Epithelial cell of esophagus (primary cell): Measurements from ENCODE around the gene C19orf25.

Experiments
- DNase-seq: peaks from one replicate; pipeline ENCODE4 v3.0.0; 2010; ENCODE audit warnings: low read depth
- H3K4me3 ChIP-seq: 2 replicates; pipeline ENCODE4 v1.5.1; 2011; ENCODE audit warnings: mild to moderate bottlenecking, low read length, control low read depth
- CTCF ChIP-seq: IDR thresholded peaks from 2 replicates; pipeline ENCODE4 v1.5.1; 2011; ENCODE audit warnings: low read depth, mild to moderate bottlenecking, low read length, control low read depth, inconsistent platforms; ENCODE audit not compliant: insufficient read depth; ENCODE audit errors: missing control alignments

C19orf25 gene

GRCh38 chr19:1511318-1512317, 32.6 kb upstream of the C19orf25 start:
- no peak for DNase-seq
- no peak for TF ChIP-seq CTCF
- peak overlapping the region; percentile 10 for H3K4me3 ChIP-seq

- no peak for TF ChIP-seq CTCF
- H3K4me3 ChIP-seq, result no peak overlapping the region
- no peak for DNase-seq
Observed at GRCh38 chr19:1510807-1511206, 31.8 kb upstream of the C19orf25 start.

DNA sequence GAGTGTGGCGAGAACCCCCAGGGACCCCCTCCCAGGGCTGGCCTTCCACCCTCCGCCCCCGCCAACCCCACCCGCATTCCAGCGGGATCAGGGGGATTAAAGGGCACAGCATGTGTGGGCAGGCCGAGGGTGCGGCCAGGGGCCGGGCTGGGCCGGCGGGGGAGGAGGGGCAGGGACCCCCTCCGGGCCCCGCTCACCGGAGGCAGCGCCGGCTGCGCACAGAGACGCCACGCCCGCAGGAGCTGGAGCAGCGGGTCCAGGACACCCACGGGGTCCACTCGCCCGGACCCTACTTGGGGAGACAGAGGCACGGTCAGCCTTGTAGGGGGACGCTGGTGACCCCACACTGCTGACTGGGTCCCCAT, 31.4 kb upstream of the C19orf25 start:
- TF ChIP-seq CTCF, result no peak

DNA sequence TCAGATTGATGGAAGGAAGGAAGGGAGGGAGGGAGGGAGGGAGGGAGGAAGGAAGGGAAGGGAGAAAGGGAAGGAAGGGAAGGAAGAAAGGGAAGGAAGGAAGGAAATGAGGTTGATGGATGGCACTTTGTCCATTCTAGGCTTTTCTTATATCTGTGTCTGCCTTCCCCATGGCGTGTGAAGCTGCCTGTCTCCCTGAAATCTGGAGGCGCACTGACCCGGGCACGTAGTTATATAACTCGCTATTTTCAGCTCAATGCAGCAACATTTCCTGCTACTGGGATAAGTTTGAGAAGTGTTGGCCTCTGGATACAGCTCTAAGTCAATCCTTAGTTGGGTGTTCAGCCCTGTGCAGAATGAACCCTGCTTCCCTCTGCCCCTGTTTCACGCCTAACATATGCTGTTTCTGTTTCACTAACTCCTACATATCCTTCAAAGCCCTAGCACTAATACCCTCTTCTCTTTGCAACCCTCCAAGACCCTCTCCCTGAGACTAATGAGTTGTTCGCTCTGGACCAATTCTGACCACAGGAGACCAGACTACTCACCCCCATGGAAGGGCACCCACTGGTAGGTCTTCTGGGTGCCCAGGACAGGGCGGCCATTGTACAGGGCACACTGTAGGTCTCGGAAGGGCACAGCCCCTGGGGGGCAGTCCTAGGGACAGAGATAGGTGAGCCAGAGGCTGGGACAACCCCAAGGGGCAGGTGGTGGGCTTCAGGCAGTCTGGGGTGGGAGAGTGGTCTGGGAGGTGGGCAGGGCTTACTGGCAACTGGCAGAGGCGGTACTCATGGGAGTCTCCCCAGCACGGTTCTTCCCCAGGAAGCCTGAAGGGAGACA, 30.8 kb upstream of the C19orf25 start:
- no peak for TF ChIP-seq CTCF
- H3K4me3 ChIP-seq, result no peak overlapping the region
- DNase-seq, result no peak

More for the DNA sequence above, 31.4 kb upstream of the C19orf25 start:
- no peak overlapping the region for H3K4me3 ChIP-seq
- DNase-seq, result no peak

DNA sequence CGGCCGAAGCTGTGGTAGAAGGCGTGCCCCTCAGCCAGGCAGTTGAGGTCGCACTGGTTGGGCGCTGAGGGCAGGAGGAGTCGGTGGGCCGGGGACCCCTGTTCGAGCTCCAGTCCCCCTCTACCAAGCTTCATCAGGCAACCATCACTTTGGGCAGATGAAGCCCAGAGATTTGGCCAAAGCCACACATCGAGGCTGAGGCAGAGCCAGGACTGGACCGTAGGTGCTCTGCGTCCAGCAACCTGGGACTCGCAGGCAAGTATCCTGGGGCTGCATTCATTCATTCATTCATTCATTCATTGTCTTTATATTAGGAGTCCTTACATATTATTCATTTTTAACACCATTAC, 29.5 kb upstream of the C19orf25 start:
- peak overlapping the region; percentile 29 for H3K4me3 ChIP-seq
- TF ChIP-seq CTCF, result no peak
- no peak for DNase-seq

GRCh38 chr19:1507763-1508506, 28.9 kb upstream of the C19orf25 start:
- no peak for TF ChIP-seq CTCF
- DNase-seq, result peak; percentile 96
- H3K4me3 ChIP-seq, result peak overlapping the region; percentile 50
